Stimulated activated memory B cell treated with anti-CD40 and anti-IgM and Interleukin-4, amounts not matched to agents 10 μg/mL and 1 μg/mL and 100 μg/mL, for 72 hours (primary cell): ENCODE data around the gene CCDC154.

Source experiments
- ATAC-seq: fragments of 150-1000 bp; cut with Tn5 transposase; 2 replicates; pipeline ENCODE4 v1.10.0; 2021
- H3K27ac Mint-ChIP-seq: one replicate; pipeline ENCODE4 v1.8.0; 2022; ENCODE audit warnings: mild to moderate bottlenecking, mixed read lengths
- H3K27me3 Mint-ChIP-seq: one replicate; pipeline ENCODE4 v1.8.0; 2022; ENCODE audit warnings: mixed read lengths
- H3K36me3 Mint-ChIP-seq: one replicate; pipeline ENCODE4 v1.8.0; 2022; ENCODE audit warnings: mixed read lengths
- H3K4me1 Mint-ChIP-seq: one replicate; pipeline ENCODE4 v1.8.0; 2022; ENCODE audit warnings: mixed read lengths
- H3K4me3 Mint-ChIP-seq: one replicate; pipeline ENCODE4 v1.8.0; 2022; ENCODE audit warnings: mild to moderate bottlenecking, moderate library complexity, mixed read lengths
- H3K9me3 Mint-ChIP-seq: one replicate; pipeline ENCODE4 v1.8.0; 2022; ENCODE audit warnings: mixed read lengths

Gene CCDC154

DNA sequence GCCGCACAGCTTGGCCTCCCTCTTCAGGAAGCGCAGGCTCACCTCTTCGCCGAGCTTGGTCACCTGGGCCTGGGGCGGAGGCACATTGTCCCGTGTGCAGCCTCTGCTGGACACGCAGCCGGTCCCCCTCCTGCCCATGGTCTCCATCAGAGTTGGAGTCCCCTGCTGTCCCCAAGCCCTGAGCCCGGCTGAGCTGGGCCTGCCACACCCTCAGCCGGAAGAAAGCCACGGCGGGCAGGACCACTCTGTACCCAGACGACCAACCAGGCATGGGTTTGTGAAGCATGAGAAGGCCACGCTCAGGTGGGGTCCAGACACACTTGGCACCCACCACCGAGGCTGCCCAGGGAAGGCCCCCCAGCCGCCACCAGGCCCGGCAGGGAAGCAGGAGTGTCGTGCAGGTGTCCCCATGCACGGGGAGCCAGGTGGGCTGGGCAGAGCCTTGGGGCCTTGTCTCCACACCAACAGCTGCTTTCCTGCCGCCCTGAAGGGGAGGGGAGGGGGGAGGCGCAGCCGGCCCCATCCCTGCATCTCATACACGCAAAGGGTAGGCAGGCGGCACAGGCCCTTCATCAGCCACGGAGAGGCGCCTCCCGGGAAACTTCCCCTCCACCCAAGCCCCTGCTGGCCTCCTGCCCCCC, 5.2 kb downstream of the CCDC154 start:
- no peaks in the 10 kb centered on the region for H3K27me3 Mint-ChIP-seq
- H3K9me3 Mint-ChIP-seq = no peaks in the 10 kb centered on the region
- ATAC-seq = no peak
- H3K4me1 Mint-ChIP-seq = peaks cover under 1% of the 10 kb centered on the region
- peaks cover 16% of the 10 kb centered on the region for H3K36me3 Mint-ChIP-seq
- no peak overlapping the region for H3K4me3 Mint-ChIP-seq
- no peak overlapping the region for H3K27ac Mint-ChIP-seq

DNA sequence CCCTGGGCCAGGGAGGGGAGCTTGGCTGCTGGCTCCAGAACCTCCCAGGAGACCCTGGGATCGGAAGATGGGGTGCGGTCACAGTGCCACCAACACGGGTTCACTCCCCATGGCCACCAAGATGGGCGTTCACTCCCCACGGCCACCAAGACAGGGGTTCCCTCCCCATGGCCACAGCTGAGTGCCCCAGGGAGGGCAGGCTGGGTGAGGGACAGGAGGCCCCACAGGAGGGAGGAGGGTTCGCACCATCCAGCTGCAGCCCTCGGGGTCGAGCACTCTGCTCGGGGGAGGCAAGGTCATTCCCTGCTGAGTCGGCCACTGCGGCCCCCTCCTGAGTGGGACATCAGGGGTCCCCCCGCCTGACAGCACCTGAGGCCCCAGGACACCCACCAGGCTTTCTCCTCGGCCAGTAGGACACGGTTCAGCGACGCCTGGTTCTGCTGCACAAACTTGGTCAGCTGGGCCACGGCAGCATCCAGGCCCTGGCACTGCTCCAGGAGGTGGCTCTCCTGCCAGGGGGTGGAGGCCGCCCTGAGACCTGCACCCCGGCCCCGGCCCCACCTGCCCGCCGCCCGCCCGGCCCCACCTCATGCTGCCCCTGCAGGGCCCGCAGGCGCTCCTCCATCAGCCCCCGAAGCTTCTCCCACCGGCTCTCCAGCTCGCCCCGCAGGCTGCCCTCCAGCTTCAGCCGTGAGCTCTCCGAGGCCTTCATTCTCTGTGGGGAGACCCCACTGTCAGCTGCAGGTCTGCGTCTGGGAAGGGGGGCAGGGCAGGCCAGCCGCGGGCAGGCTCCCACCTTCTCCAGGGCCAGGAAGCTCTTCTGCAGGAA, 5.9 kb downstream of the CCDC154 start:
- ATAC-seq = no peak
- Mint-ChIP-seq H3K36me3 (peaks cover 16% of the 10 kb centered on the region), H3K27me3 (no peaks in the 10 kb centered on the region), H3K4me3 (no peak overlapping the region), H3K9me3 (no peaks in the 10 kb centered on the region), H3K4me1 (no peaks in the 10 kb centered on the region), H3K27ac (no peak overlapping the region)

DNA sequence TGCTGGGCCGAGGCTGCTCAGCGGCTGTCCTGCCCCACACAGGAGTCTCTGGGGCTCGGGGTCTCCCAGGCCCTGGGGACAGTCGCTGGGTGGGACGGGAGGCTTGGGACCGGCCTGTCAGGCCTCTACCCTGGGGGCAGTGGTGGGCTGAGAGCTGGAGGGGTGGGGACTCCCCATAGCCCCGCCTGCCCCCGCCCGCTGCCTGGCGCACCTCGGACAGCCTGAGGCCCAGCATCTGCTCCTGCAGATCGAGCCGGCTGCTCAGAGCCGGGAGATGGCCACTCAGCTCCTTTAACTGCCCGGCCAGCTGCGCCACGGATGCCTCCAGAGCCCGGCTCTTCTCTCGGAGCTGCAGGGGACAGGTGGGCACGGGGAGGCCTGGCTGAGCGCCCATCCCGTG, 6.8 kb downstream of the CCDC154 start:
- Mint-ChIP-seq H3K27me3 (no peaks in the 10 kb centered on the region), H3K27ac (no peak overlapping the region), H3K9me3 (no peaks in the 10 kb centered on the region), H3K36me3 (peaks cover 16% of the 10 kb centered on the region), H3K4me3 (no peak overlapping the region), H3K4me1 (no peaks in the 10 kb centered on the region)
- no peak for ATAC-seq

DNA sequence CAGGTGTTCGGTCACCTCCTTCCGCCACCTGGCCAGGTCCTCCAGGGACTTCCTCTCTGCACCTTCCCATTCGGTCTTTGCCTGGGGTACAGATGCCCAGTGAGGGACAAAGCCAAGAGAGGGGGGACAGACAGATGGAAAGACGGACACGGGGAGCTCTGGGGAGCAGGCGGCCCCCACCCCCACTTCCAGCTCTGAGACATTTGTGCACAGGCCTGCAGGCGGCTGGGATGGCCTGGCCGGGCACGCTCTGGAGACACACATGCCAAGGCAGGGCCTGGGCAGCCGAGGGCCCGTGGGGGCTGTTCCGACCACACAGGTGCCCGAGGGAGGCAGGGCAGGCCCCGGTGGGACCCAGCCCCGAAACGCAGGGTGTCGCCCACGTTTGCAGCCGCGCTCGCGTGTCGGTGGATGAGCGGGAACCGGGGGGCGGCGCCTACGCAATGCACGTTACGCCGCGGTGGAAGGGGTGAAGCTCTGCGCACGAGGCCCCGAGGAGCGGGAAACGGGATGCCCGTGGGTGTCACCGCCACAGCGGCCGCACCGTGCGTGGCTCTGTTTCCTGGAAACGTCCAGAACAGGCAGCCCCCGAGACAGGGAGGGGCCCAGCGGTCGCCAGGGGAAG, 7.5 kb downstream of the CCDC154 start:
- no peak overlapping the region for H3K27ac Mint-ChIP-seq
- peaks cover 16% of the 10 kb centered on the region for H3K36me3 Mint-ChIP-seq
- peaks cover 6% of the 10 kb centered on the region for H3K4me1 Mint-ChIP-seq
- no peak for ATAC-seq
- no peak overlapping the region for H3K4me3 Mint-ChIP-seq
- H3K27me3 Mint-ChIP-seq = no peaks in the 10 kb centered on the region
- no peaks in the 10 kb centered on the region for H3K9me3 Mint-ChIP-seq

DNA sequence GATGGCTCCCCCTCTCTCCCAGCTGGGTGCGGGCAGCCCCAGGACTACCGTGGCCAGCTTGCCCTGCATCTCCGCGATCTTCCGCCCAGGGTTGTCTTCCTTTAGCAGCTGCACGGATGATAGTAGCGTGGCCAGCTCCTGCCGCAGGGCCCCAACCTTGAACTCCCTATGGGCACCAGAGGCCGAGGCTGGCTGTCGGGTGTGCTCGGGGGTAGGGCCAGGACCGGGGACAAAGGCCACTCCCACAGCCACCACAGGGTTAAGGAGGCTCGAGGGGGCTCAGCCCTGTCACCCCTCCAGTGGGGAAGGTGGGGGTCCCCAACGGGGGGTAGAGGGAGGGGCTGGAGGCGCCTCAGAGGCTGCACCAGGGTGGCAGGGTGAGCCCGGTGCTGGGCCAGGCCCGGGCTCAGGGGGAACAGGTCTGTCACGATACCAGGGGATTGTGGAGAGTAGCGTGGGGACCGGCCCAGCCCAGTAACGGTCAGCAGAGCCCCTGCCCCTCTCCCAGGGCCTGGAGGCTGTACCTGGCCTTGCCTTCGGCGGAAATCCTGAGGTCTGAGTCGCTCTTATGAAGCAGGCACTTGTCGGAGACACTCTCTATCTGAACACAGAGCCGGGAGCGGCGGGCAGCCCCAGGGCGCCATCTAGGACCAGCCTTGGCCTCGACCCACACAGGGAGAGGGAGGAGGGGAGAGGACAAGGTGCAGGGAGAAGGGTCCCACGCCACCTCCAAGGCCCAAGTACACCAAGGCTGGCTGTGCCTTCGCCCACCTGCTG, 8.2 kb downstream of the CCDC154 start:
- Mint-ChIP-seq H3K4me1 (peaks cover 8% of the 10 kb centered on the region), H3K36me3 (peaks cover 16% of the 10 kb centered on the region), H3K27me3 (no peaks in the 10 kb centered on the region), H3K27ac (no peak overlapping the region), H3K9me3 (no peaks in the 10 kb centered on the region), H3K4me3 (no peak overlapping the region)
- no peak for ATAC-seq

DNA sequence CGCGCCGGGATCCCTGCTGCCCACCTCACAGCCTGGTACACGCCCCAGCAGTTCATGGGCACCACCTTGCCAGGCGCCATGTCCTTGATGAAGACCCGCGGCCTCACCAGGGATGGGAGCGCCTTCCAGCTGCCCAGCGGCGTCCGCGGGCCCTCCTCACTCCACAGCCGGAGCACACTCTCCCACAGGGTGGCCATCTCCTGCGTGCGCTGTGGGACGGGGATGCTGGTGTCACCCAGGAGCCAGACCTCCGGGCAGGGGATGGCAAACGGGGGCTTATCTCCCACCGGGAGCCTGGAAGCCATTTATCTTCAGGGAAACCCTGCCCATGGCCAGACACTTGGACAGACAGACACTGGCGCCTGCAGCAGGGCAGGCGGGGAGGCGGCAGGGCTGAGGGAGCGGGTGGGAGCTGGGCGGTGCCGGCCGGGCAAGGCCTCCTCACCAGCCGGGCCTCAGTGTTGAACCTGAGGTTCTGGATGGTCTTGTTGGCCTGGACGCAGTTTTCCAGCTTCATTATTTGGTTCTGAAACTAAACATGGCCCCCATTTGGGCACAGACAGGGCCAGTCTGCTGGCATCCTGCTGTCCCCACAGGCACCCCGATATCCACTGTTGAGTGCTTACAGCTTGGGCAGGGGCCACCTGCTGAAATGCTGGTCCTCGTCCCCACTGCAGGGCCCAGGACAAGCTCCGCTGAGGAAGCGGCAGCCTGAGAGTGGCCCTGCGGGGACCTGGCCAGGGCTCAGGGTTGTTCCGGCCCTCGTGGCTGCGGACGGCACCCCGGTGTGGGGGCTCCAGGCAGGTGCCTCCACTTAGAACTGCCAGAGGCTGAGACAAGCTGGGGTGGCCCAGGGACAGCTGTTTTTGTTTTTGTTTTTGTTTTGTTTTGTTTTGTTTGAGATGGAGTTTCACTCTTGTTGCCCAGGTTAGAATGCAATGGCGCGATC, 9.4 kb downstream of the CCDC154 start:
- H3K27me3 Mint-ChIP-seq = peaks cover 3% of the 10 kb centered on the region
- no peak overlapping the region for H3K4me3 Mint-ChIP-seq
- H3K9me3 Mint-ChIP-seq = no peaks in the 10 kb centered on the region
- H3K27ac Mint-ChIP-seq = no peak overlapping the region
- no peak for ATAC-seq
- H3K4me1 Mint-ChIP-seq = peaks cover 11% of the 10 kb centered on the region
- peaks cover 10% of the 10 kb centered on the region for H3K36me3 Mint-ChIP-seq

DNA sequence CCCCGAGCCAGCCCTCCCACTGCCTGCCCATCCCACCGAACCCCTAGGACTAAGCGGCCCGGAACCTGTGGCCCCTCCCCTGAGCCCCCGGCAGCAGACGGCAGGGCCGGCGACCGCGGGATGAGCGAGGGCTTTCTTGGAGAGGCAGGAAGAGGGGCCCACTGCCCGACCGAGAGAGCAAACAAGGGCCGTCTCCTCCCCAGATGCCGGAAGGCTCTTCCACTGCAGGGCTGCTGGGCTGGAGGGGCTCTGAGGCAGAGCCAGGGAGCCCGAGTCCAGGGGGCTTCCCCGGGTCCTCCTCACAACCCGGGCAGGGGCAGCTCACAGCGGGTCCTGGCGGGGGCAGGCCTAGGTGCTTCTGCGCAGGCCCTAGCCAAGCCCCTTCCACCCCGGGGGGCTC, 10.6 kb downstream of the CCDC154 start:
- Mint-ChIP-seq H3K4me3 (no peak overlapping the region), H3K36me3 (peaks cover 10% of the 10 kb centered on the region), H3K27me3 (peaks cover 11% of the 10 kb centered on the region), H3K27ac (no peak overlapping the region), H3K4me1 (peaks cover 15% of the 10 kb centered on the region), H3K9me3 (no peaks in the 10 kb centered on the region)
- ATAC-seq = no peak

DNA sequence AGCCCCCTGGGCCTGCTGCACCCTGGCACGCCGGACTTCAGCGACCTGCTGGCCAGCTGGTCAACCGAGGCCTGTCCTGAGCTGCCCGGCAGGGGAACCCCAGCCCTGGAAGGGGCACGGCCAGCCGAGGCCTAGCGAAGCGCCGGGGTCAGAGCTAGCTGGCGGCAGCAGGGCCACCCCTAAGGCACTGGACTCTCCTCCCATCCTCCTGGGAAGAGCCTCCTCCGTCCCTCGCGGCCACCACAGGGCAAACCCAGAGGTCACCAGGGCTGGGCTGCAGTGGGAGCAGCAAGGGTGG, 11.1 kb downstream of the CCDC154 start:
- peaks cover 10% of the 10 kb centered on the region for H3K36me3 Mint-ChIP-seq
- no peaks in the 10 kb centered on the region for H3K9me3 Mint-ChIP-seq
- H3K27me3 Mint-ChIP-seq = peaks cover 11% of the 10 kb centered on the region
- H3K4me1 Mint-ChIP-seq = peaks cover 15% of the 10 kb centered on the region
- no peak for ATAC-seq
- no peak overlapping the region for H3K4me3 Mint-ChIP-seq
- H3K27ac Mint-ChIP-seq = no peak overlapping the region

DNA sequence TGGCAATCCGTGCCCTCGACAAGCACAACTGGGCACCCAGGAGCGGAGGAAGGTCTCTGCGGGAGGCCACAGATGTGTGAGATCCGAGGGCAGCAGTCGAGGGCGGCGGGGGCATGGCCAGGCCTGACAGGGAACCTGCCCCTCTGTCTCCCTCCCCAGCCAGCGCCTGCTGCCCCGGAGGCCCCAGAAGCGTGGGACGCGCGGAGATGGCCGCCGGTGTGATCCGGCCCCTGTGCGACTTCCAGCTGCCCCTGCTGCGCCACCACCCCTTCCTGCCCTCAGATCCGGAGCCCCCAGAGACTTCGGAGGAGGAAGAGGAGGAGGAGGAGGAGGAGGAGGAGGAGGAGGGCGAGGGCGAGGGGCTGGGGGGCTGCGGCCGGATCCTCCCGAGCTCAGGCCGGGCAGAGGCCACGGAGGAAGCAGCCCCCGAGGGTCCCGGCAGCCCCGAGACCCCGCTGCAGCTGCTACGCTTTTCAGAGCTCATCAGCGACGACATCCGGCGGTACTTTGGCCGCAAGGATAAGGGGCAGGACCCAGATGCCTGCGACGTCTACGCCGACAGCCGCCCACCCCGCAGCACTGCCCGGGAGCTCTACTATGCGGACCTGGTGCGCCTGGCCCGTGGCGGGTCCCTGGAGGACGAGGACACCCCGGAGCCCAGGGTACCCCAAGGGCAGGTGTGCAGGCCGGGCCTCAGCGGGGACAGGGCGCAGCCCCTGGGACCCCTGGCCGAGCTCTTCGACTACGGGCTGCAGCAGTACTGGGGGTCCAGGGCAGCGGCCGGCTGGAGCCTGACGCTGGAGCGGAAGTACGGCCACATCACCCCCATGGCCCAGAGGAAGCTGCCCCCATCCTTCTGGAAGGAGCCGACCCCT, 11.7 kb downstream of the CCDC154 start:
- ATAC-seq = no peak
- H3K9me3 Mint-ChIP-seq = no peaks in the 10 kb centered on the region
- peaks cover 15% of the 10 kb centered on the region for H3K4me1 Mint-ChIP-seq
- H3K27ac Mint-ChIP-seq = peak overlapping the region; percentile 33
- peaks cover 11% of the 10 kb centered on the region for H3K27me3 Mint-ChIP-seq
- H3K4me3 Mint-ChIP-seq = peak overlapping the region; percentile 34
- H3K36me3 Mint-ChIP-seq = peaks cover 10% of the 10 kb centered on the region

DNA sequence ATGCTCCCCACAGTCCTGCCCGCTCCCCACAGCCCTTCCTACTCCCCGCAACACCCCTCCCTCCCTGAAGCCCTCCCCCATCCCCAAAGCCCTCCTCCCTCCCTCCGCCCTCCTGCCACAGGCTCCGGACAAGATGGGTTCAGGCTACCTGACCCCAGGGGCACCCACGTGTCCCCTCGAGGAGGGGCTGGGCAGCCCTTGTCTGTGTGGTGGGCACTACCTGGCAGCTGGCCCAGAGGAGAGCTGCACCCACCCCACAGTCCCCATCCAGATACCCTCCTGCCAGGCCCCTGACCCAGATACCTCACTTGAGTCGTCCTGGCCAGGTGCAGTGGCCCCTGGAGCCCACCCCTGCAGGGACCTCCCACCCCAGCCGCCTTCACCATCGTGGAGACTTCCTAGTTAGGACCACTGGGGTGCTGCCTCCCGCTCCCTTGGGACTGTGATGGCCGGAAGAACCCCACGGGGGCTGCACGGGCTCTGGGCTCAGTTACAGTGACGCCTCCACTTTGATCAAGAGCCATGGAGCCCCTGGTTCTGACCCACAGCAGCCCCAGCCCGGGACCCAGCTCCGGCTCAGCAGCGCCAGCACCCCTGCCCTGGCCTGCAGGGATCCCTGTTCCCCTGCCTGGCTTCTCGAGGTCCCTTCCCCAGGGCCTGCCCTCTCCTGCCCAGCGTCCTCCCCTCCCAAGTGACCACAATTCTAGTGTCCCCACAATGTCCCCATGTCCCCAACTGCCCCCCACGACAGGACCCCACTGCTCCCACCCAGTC, 12.7 kb downstream of the CCDC154 start:
- Mint-ChIP-seq H3K4me3 (no peak overlapping the region), H3K27ac (peak overlapping the region; percentile 33), H3K36me3 (peaks cover 10% of the 10 kb centered on the region), H3K9me3 (no peaks in the 10 kb centered on the region), H3K27me3 (peaks cover 11% of the 10 kb centered on the region), H3K4me1 (peaks cover 15% of the 10 kb centered on the region)
- ATAC-seq = no peak

DNA sequence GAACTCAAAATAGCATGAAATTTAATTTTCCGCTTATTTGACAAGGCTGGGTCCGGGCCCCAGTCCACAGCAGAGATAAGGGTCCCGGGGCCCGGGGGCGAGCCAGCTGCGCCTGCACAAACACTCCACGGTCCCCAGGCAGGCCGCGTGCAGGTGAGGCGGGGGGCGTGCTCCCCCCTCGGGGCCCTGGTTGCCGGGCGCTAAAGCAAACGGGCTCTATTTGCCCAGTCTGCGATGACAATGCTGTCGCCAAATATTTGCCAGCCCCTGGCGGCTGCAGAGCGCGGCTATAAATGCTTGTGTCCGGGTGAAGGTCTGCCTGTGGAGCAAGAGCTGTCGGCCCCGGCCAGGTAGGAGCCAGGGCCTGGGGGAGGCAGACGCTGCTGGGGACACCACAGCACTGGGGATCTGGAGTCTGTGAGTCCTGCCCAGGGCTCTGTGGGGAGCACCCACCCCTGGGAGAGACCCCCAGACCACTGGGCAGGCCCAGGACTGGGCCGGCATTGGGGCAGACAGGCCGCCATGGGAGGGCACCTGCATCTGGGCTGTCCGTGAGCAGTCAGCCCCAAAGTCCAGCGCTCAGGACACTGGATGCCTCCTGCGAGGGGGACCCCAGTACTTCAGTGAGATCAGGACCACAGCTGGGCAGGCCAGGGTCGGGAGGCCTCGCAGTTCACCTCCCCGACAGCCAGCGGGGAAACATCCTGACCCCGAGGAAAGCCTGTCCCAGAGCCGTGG, 13.4 kb downstream of the CCDC154 start, which contains the start of gene PERCC1:
PERCC1 (plus strand) TSS at position 320 of the 738 bp plus-strand sequence. CDS start 1,516 bp downstream, outside the sequence.
- H3K4me1 Mint-ChIP-seq = peaks cover 15% of the 10 kb centered on the region
- no peaks in the 10 kb centered on the region for H3K9me3 Mint-ChIP-seq
- peaks cover 11% of the 10 kb centered on the region for H3K27me3 Mint-ChIP-seq
- peaks cover 4% of the 10 kb centered on the region for H3K36me3 Mint-ChIP-seq
- H3K27ac Mint-ChIP-seq = peak within 1 kb of the TSS; percentile 33
- H3K4me3 Mint-ChIP-seq = no peak within 1 kb of the TSS
- no peak for ATAC-seq

DNA sequence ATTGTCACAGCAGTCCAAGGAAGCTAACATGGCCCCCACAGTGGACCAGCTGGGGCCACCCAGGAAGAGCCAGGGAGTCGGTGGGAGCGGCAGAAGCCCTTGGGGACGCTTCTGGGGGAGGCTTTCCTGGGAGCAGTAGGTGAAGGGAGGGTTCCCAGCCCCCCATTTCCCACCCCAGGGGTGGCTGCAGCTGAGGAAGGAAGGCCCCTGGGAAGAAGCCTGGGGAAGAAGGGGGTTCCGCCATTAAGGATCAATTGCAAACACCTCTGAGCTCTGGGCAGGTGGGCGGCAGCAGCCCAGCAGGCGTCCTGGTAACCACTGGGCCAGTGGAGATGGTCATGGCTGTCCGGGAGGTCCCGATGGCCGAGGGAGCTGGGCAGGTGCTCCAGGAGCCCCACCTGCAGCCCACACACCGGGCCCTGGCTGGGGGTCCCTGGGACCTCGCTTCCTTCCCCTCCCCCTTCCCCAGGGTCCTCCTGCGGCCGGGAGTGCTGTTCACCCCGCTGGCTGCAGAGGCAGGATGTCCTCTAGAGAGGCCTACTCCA, 14.1 kb downstream of the CCDC154 start:
- Mint-ChIP-seq H3K4me3 (no peak overlapping the region), H3K27me3 (peaks cover 11% of the 10 kb centered on the region), H3K36me3 (no peaks in the 10 kb centered on the region), H3K4me1 (peaks cover 15% of the 10 kb centered on the region), H3K27ac (peak overlapping the region; percentile 18), H3K9me3 (no peaks in the 10 kb centered on the region)
- ATAC-seq = no peak
